PC-3 (cell line): Measurements from ENCODE around the gene PRUNE2.

Source experiments
- EZH2phosphoT487 ChIP-seq: fragments of 300-600 bp; sonication (generic); IDR thresholded peaks from 2 replicates; pipeline ENCODE4 v1.6.1; 2018; ENCODE audit warnings: mild to moderate bottlenecking, antibody characterized with exemption, low read length, borderline replicate concordance
- TF ChIP-seq, protein P1 (sequence below): fragments of 300-600 bp; sonication (generic); conservative IDR thresholded peaks from 2 replicates; pipeline ENCODE4 v1.5.1; 2017; ENCODE audit warnings: antibody characterized with exemption, low read depth, mild to moderate bottlenecking, low read length

- TF ChIP-seq, protein P1, sequence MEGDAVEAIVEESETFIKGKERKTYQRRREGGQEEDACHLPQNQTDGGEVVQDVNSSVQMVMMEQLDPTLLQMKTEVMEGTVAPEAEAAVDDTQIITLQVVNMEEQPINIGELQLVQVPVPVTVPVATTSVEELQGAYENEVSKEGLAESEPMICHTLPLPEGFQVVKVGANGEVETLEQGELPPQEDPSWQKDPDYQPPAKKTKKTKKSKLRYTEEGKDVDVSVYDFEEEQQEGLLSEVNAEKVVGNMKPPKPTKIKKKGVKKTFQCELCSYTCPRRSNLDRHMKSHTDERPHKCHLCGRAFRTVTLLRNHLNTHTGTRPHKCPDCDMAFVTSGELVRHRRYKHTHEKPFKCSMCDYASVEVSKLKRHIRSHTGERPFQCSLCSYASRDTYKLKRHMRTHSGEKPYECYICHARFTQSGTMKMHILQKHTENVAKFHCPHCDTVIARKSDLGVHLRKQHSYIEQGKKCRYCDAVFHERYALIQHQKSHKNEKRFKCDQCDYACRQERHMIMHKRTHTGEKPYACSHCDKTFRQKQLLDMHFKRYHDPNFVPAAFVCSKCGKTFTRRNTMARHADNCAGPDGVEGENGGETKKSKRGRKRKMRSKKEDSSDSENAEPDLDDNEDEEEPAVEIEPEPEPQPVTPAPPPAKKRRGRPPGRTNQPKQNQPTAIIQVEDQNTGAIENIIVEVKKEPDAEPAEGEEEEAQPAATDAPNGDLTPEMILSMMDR: no peak
- TF ChIP-seq EZH2phosphoT487: no peak
Observed at GRCh38 chr9:76638001-76638400, 267.9 kb downstream of the PRUNE2 start.
